Peyer's patch (tissue), 4 donors: ENCODE results near the gene PSD. TPM values are rescaled to one million over a fixed set of nuclear protein-coding genes. Genes with fewer than 3 reads are reported as not detected.
"Not testable (repeated sequence)": the region's sequence is repeated elsewhere in the genome, so short reads cannot be mapped to it uniquely, and the experiment has no call there.

ENCODE experiments used
- DNase-seq, 3 donors: peaks; one replicate each; pipeline ENCODE4 v3.0.0-alpha.2; 2017 to 2019
- H3K27ac ChIP-seq, 4 donors: fragments of 200-600 bp; sonication (generic); one replicate each; pipeline ENCODE4 v1.5.1; 2016 to 2019
- H3K27me3 ChIP-seq, 2 donors: fragments of 200-600 bp; sonication (generic); one replicate each; pipeline ENCODE4 v1.5.1; 2019
- H3K36me3 ChIP-seq, 3 donors: fragments of 200-600 bp; sonication (generic); one replicate each; pipeline ENCODE4 v1.5.1; 2016 to 2019
- H3K4me1 ChIP-seq, 4 donors: fragments of 200-600 bp; sonication (generic); one replicate each; pipeline ENCODE4 v1.5.1; 2016 to 2019
- H3K4me3 ChIP-seq, 4 donors: fragments of 200-600 bp; sonication (generic); 1 replicate in 3 of 4; 2 replicates in 1 of 4; pipeline ENCODE4 v1.5.1; 2016 to 2019; ENCODE audit warnings: mild to moderate bottlenecking in 1 of 4
- H3K9me3 ChIP-seq, 4 donors: fragments of 200-600 bp; sonication (generic); one replicate each; pipeline ENCODE4 v1.5.1; 2016 to 2019; ENCODE audit warnings: mild to moderate bottlenecking in 1 of 4
- POLR2A ChIP-seq, 2 donors: fragments of 450-650 bp; IDR thresholded peaks; one replicate each; pipeline ENCODE4 v1.5.1; 2017; ENCODE audit warnings: antibody characterized with exemption in 2 of 2, mild to moderate bottlenecking in 2 of 2, moderate library complexity in 2 of 2
- total RNA-seq, 4 donors: library from RNA; depleted of rRNA; stranded (reverse); fragments of >200 nt; gene quantifications; one replicate each; pipeline ENCODE4 v1.1.0, GENCODE V29; 2016
- TF ChIP-seq, protein P1 (sequence below), 6 experiments: fragments of 450-650 bp in 4 of 6; fragments of 200-600 bp in 2 of 6; sonication (generic) in 1 of 6; IDR thresholded peaks; one replicate each; pipeline ENCODE4 v1.5.1; 2017 to 2019; ENCODE audit warnings: antibody characterized with exemption in 6 of 6, mild to moderate bottlenecking in 3 of 6, moderate library complexity in 1 of 6

PSD gene
- total RNA-seq, 4 donors from 2014 or later = 1.6 to 14.3 (median 6.3) TPM; not detected in 1

DNA sequence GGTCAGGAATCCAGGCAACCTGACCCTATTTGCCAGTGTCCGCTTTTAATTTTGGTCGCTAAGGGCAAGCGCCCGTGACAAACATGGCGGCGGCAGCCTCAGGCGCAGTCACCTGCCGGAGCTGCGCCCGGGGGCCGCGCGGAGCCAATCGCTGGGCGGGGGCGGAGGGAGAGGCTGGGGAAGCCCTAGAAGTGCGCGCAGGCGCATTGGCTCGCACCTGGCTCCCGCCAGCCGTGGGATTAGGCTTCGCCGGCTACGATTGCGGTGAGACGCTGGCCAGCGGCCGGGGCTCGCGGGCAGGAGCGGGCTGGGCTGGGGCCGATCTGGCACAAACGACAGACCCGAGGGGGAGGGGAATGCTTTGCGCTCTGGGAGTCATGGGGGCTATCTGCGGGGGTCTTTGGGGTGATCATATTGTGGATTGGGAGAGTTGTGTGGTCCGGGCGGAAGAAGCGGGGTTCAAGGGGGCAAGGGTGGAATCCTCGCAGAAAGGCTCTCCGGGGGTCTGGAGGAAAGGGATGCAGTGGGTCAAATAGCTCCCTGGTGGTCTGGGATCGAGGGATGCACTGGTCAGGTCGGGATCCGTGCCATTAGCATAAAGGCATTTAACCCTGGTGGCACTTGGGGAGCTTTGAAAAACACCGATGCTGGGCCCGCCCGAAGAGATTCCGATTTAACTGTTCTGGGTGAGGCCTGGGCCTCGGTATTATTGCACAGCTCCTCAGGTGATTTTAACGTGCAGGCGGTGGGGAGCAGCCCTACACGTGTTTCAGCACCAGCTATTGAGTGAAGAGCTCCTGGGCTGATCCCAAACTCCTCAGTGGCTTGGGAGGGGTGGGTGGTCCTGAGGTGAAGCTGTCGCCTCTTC, 42.8 kb upstream of the PSD start:
- peak overlapping the region; percentile 51 to 62 (median 58) for H3K4me3 ChIP-seq

DNA sequence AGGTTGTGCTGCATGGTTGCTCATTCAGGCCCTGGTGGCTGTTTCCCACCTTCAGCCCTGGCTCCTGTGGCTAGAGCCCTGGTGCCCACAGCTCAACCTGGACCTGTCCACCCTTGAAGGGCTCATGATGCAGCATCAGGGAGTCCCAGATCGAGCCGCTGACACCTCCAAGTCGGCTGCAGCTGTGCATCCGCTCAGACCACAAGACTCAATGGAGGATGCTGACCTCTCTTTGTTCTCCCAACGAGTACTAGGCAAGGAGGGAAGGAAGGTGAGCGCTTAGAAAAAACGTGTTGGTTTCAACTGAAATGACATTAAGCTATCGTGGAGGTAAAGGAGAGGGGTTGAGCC, 42.2 kb upstream of the PSD start:
- H3K27ac ChIP-seq = peak overlapping the region in 2 of 4 donors; percentile 56 to 62
- no peaks in the 10 kb centered on the region for H3K9me3 ChIP-seq
- TF ChIP-seq, protein P1, sequence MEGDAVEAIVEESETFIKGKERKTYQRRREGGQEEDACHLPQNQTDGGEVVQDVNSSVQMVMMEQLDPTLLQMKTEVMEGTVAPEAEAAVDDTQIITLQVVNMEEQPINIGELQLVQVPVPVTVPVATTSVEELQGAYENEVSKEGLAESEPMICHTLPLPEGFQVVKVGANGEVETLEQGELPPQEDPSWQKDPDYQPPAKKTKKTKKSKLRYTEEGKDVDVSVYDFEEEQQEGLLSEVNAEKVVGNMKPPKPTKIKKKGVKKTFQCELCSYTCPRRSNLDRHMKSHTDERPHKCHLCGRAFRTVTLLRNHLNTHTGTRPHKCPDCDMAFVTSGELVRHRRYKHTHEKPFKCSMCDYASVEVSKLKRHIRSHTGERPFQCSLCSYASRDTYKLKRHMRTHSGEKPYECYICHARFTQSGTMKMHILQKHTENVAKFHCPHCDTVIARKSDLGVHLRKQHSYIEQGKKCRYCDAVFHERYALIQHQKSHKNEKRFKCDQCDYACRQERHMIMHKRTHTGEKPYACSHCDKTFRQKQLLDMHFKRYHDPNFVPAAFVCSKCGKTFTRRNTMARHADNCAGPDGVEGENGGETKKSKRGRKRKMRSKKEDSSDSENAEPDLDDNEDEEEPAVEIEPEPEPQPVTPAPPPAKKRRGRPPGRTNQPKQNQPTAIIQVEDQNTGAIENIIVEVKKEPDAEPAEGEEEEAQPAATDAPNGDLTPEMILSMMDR (IDR thresholded peaks at IDR 0.05) = no peak
- no peak for TF ChIP-seq POLR2A (IDR thresholded peaks at IDR 0.05)
- DNase-seq = no peak
- H3K36me3 ChIP-seq = no peaks in the 10 kb centered on the region
- H3K27me3 ChIP-seq = no peaks in the 10 kb centered on the region
- peak overlapping the region; percentile 51 to 62 (median 58) for H3K4me3 ChIP-seq
- peaks cover 0 to 16% (median 2%) of the 10 kb centered on the region in 4 donors for H3K4me1 ChIP-seq

More for the DNA sequence above, 42.8 kb upstream of the PSD start:
- Histone ChIP-seq H3K27me3 (no peaks in the 10 kb centered on the region), H3K4me1 (peaks cover 0 to 16% (median 2%) of the 10 kb centered on the region in 4 donors), H3K36me3 (no peaks in the 10 kb centered on the region), H3K27ac (peak overlapping the region in 3 of 4 donors; percentile 3 to 62 (median 56)), H3K9me3 (no peaks in the 10 kb centered on the region)
- TF ChIP-seq, protein P1 (IDR thresholded peaks at IDR 0.05) = no peak
- TF ChIP-seq POLR2A (IDR thresholded peaks at IDR 0.05) = peak in 1 of 2 donors; percentile 63
- peak; percentile 90 to 98 (median 96) for DNase-seq

DNA sequence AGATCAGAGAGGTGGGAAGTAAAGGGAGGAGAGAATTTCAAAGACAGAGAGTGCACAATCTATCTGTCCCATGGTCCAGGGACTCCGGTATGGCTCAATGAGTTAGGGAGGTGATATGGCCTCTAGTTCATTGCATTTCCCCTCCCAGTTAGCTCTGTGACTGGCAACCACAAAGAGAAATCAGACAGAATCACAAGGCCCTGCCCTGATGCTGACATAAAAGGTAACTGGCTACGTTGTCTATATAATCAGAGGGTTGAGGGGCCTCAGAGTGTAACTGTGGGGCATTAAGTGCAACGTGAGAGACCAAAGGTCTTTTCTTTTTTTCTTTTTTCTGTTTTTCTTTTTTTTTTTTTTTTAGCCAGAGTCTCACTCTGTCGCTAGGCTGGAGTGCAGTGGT, 40.1 kb upstream of the PSD start:
- H3K27ac ChIP-seq = no peak overlapping the region
- H3K36me3 ChIP-seq = no peaks in the 10 kb centered on the region
- no peak for TF ChIP-seq POLR2A (IDR thresholded peaks at IDR 0.05)
- TF ChIP-seq, protein P1 (IDR thresholded peaks at IDR 0.05) = no peak
- no peaks in the 10 kb centered on the region for H3K27me3 ChIP-seq
- peaks cover 0 to 16% (median 2%) of the 10 kb centered on the region in 4 donors for H3K4me1 ChIP-seq
- H3K4me3 ChIP-seq = no peak overlapping the region
- no peak for DNase-seq
- H3K9me3 ChIP-seq = no peaks in the 10 kb centered on the region

DNA sequence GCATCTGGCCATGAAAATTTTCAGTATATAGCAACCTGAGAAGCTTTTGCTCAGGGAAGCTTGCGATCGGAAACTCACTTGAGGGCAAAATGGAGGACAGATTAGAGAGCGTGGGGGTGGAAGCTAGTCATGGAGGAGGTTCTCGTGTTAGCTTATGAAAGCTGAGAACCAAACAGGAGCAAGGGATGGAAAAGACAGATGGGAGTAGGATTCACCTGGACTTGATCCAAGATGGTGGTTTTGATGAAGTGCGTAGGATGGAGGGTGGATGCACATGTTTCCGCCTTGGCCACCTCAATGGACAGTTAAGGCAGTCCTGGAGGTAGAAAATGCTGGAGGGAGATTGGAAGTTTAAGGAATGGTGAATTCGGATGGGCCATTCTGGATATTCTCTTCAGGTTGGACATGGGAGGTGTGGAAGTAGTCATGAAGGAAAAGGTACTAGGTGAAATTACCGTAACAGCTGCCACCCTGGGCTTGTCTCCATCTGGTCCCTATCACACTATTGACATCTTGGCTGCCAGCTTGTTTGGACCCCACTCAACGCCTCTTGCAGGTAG, 39.1 kb upstream of the PSD start:
- no peaks in the 10 kb centered on the region for H3K27me3 ChIP-seq
- no peak for TF ChIP-seq POLR2A (IDR thresholded peaks at IDR 0.05)
- TF ChIP-seq, protein P1 (IDR thresholded peaks at IDR 0.05) = no peak
- H3K4me3 ChIP-seq = no peak overlapping the region

DNA sequence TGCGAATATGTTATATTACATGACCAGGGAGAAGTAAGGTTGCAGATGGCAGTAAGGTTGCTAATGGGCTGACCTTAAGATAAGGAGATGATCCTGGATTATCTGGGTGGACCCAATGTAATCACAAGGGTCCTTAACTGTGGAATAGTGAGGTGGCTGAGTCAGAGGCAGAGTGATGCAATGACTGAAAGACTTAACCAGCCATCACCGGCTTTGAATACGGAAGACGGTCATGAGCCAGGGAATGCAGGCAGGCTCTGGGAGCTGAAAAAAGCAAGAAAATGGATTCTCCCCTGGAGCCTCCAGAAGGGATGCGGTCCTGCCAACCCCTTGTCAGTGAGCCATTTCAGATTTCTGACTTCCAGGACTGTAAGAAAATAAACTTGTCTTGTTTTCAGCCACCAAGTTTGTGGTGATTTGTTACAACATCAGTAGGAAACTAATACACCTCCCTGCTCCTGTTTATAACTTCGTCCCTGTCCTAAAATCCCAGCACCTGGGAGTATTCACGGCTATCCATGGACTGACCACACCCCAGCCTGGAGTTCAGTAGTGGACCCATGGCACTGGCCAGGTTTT, 37.4 kb upstream of the PSD start:
- Histone ChIP-seq H3K4me3 (no peak overlapping the region), H3K36me3 (no peaks in the 10 kb centered on the region), H3K4me1 (peaks cover 0 to 6% (median 0%) of the 10 kb centered on the region in 4 donors), H3K9me3 (no peaks in the 10 kb centered on the region), H3K27me3 (no peaks in the 10 kb centered on the region), H3K27ac (no peak overlapping the region)
- TF ChIP-seq, protein P1 (IDR thresholded peaks at IDR 0.05) = no peak
- no peak for TF ChIP-seq POLR2A (IDR thresholded peaks at IDR 0.05)
- no peak for DNase-seq

More for the DNA sequence above, 39.1 kb upstream of the PSD start:
- peaks cover 0 to 13% (median 2%) of the 10 kb centered on the region in 4 donors for H3K4me1 ChIP-seq
- no peaks in the 10 kb centered on the region for H3K9me3 ChIP-seq
- DNase-seq = no peak
- no peak overlapping the region for H3K27ac ChIP-seq
- no peaks in the 10 kb centered on the region for H3K36me3 ChIP-seq

DNA sequence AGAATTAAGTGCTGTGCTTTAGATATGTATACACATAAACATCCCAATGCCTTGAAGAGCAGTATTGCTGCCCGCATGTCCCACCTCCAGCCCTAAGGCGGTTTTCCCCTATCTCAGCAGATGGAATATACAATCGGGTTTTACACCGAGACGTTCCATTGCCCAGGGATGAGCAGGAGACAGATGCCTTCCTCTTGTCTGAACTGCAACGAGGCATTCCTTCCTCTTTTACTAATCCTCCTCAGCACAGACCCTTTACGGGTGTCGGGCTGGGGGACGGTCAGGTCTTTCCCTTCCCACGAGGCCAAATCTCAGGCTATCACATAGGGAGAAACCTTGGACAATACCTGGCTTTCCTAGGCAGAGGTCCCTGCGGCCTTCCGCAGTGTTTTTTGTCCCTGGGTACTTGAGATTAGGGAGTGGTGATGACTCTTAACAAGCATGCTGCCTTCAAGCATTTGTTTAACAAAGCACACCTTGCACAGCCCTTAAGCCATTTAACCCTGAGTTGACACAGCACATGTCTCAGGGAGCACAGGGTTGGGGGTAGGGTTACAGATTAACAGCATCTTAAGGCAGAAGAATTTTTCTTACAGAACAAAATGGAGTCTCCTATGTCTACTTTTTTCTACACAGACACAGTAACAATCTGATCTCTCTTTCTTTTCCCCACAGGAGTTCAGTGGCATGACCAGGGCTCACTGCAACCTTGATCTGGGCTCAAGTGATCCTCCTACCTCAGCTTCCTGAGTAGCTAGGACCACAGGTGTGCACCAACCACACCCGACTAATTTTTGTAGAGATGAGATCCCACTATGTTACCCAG, 36.3 kb upstream of the PSD start:
- not testable (repeated sequence) for H3K9me3 ChIP-seq, H3K4me3 ChIP-seq, H3K36me3 ChIP-seq, H3K27ac ChIP-seq, H3K4me1 ChIP-seq, DNase-seq, H3K27me3 ChIP-seq
